MM.1S (cell line): ENCODE data around the gene PARD6B.

Source experiments
- CTCF ChIP-seq: fragments of 300-600 bp; sonication (generic); IDR thresholded peaks from 2 replicates; pipeline ENCODE4 v1.5.1; 2016; ENCODE audit warnings: antibody characterized with exemption, low read length, mixed read lengths
- EZH2 ChIP-seq: fragments of 300-600 bp; sonication (generic); optimal IDR thresholded peaks from 2 replicates; pipeline ENCODE3; 2017; ENCODE audit warnings: low read depth, mild to moderate bottlenecking, antibody characterized with exemption, low read length, mixed read lengths

- TF ChIP-seq CTCF: no peak
- no peak for TF ChIP-seq EZH2
Measured at GRCh38 chr20:50792708-50793574, 61.6 kb downstream of the PARD6B start.
